H1 (cell line): ENCODE results near the gene TAF8. TPM values are rescaled to one million over a fixed set of nuclear protein-coding genes. Genes with fewer than 3 reads are reported as not detected.

Source experiments
- CTCF ChIA-PET: fragments of 300-600 bp; sonication (Branson Sonifier 250); formaldehyde crosslinking; loops from one replicate; lab custom pipeline; 2021; ENCODE audit not compliant: partially characterized antibody; lab: Charles Lee
- POLR2A ChIA-PET: fragments of 300-600 bp; sonication (Branson Sonifier 250); formaldehyde crosslinking; loops from one replicate; lab custom pipeline; 2021; ENCODE audit warnings: inconsistent platforms; ENCODE audit not compliant: partially characterized antibody; lab: Charles Lee
- DNase-seq, 2 experiments: peaks; one replicate each; pipeline versions ENCODE4 v3.0.0 to v3.0.0-alpha.2; 2010 to 2022; ENCODE audit warnings: low spot score in 2 of 2, low read depth in 1 of 2, mixed read lengths in 1 of 2
- FAIRE-seq: peaks from 2 replicates; lab custom pipeline; 2011; peaks lifted over from hg19 to GRCh38; lab: Jason Lieb, UNC
- H2AFZ ChIP-seq: 2 replicates; pipeline ENCODE4 v1.8.1; 2012; ENCODE audit warnings: low read length, inconsistent platforms
- H2AK5ac ChIP-seq: 2 replicates; pipeline ENCODE4 v1.6.1; 2013; ENCODE audit warnings: low read depth, low read length
- H2BK120ac ChIP-seq: replicated peaks from 2 replicates; pipeline ENCODE3; 2013; ENCODE audit warnings: low read depth, low read length, inconsistent platforms
- H2BK12ac ChIP-seq: 2 replicates; pipeline ENCODE4 v1.6.1; 2013; ENCODE audit warnings: low read depth, low read length
- H2BK15ac ChIP-seq: 2 replicates; pipeline ENCODE4 v1.6.1; 2013; ENCODE audit warnings: low read length
- H2BK20ac ChIP-seq: 2 replicates; pipeline ENCODE4 v1.6.1; 2013; ENCODE audit warnings: low read length
- H2BK5ac ChIP-seq: 2 replicates; pipeline ENCODE4 v1.6.1; 2013; ENCODE audit warnings: low read depth, low read length
- H3K14ac ChIP-seq: 2 replicates; pipeline ENCODE4 v1.6.1; 2013; ENCODE audit warnings: inconsistent platforms; ENCODE audit not compliant: insufficient read length
- H3K18ac ChIP-seq: 2 replicates; pipeline ENCODE4 v1.6.1; 2013; ENCODE audit warnings: low read length; ENCODE audit errors: extremely low read depth
- H3K23ac ChIP-seq: 2 replicates; pipeline ENCODE4 v1.6.1; 2013; ENCODE audit warnings: inconsistent platforms; ENCODE audit not compliant: insufficient read length
- H3K23me2 ChIP-seq: 2 replicates; pipeline ENCODE4 v1.6.1; 2013; ENCODE audit warnings: low read depth, low read length
- H3K27ac ChIP-seq: 2 replicates; pipeline ENCODE4 v1.6.1; 2011; ENCODE audit warnings: low read depth, low read length, inconsistent platforms
- H3K27me3 ChIP-seq, 4 experiments: replicated peaks in 1 of 4; 1 replicate in 1 of 4; 2 replicates in 3 of 4; pipeline versions ENCODE4 v1.6.1 to v1.8.1; 2011 to 2013; ENCODE audit warnings: low read length in 3 of 4, mild to moderate bottlenecking in 3 of 4, inconsistent platforms in 2 of 4, mixed read lengths in 2 of 4, moderate library complexity in 1 of 4; ENCODE audit not compliant: control insufficient read depth in 3 of 4, insufficient read depth in 3 of 4; ENCODE audit errors: extremely low read depth in 1 of 4
- H3K36me3 ChIP-seq, 4 experiments: 2 replicates each; pipeline versions ENCODE4 v1.6.1 to v1.8.1; 2011 to 2013; ENCODE audit warnings: mild to moderate bottlenecking in 4 of 4, low read length in 3 of 4, moderate library complexity in 2 of 4, control low read depth in 1 of 4, inconsistent platforms in 1 of 4; ENCODE audit not compliant: insufficient read depth in 4 of 4, control insufficient read depth in 2 of 4
- H3K4ac ChIP-seq: replicated peaks from 2 replicates; pipeline ENCODE3; 2013; ENCODE audit warnings: low read length, low read depth, mixed read lengths, inconsistent platforms; ENCODE audit not compliant: insufficient read length
- H3K4me1 ChIP-seq, 4 experiments: replicated peaks in 1 of 4; 1 replicate in 1 of 4; 2 replicates in 3 of 4; pipeline versions ENCODE4 v1.6.1 to v1.8.1; 2011 to 2013; ENCODE audit warnings: low read length in 3 of 4, inconsistent platforms in 2 of 4, mixed read lengths in 1 of 4; ENCODE audit not compliant: insufficient read depth in 4 of 4, control insufficient read depth in 3 of 4
- H3K4me2 ChIP-seq, 2 experiments: 2 replicates each; pipeline versions ENCODE4 v1.6.1 to v1.8.1; 2011 to 2013; ENCODE audit warnings: low read depth in 2 of 2, low read length in 2 of 2, control low read depth in 1 of 2, inconsistent platforms in 1 of 2, mild to moderate bottlenecking in 1 of 2; ENCODE audit not compliant: insufficient read depth in 1 of 2
- H3K4me3 ChIP-seq, 4 experiments: fragments of 200-600, 300-600 bp in 1 of 4; sonication (generic), shearing (Covaris generic), sonication (Bioruptor Twin) in 1 of 4; 2 replicates each; pipeline versions ENCODE4 v1.5.1 to v1.8.1; 2011 to 2016; ENCODE audit warnings: low read length in 4 of 4, low read depth in 3 of 4, control low read depth in 2 of 4, inconsistent platforms in 2 of 4, mild to moderate bottlenecking in 2 of 4, mixed read lengths in 1 of 4, moderate library complexity in 1 of 4; ENCODE audit not compliant: insufficient read depth in 2 of 4; ENCODE audit errors: extremely low read depth in 1 of 4
- H3K56ac ChIP-seq: replicated peaks from 2 replicates; pipeline ENCODE3; 2013; ENCODE audit warnings: low read depth, mild to moderate bottlenecking, mixed read lengths, low read length, inconsistent platforms; ENCODE audit not compliant: insufficient read length
- H3K79me1 ChIP-seq: 2 replicates; pipeline ENCODE4 v1.6.1; 2013; ENCODE audit warnings: low read depth, low read length, control low read depth
- H3K79me2 ChIP-seq, 2 experiments: 2 replicates each; pipeline versions ENCODE4 v1.6.1 to v1.8.1; 2012 to 2013; ENCODE audit warnings: low read length in 2 of 2, mild to moderate bottlenecking in 2 of 2, inconsistent platforms in 1 of 2; ENCODE audit not compliant: insufficient read depth in 2 of 2, control insufficient read depth in 1 of 2
- H3K9ac ChIP-seq, 4 experiments: replicated peaks in 1 of 4; 1 replicate in 1 of 4; 2 replicates in 3 of 4; pipeline versions ENCODE4 v1.6.1 to v1.8.1; 2011 to 2013; ENCODE audit warnings: low read depth in 3 of 4, low read length in 3 of 4, control low read depth in 2 of 4, mild to moderate bottlenecking in 2 of 4, moderate library complexity in 2 of 4, inconsistent platforms in 1 of 4; ENCODE audit errors: extremely low read depth in 1 of 4
- H3K9me3 ChIP-seq, 2 experiments: 2 replicates each; pipeline versions ENCODE4 v1.6.1 to v1.8.1; 2012 to 2013; ENCODE audit warnings: mild to moderate bottlenecking in 2 of 2, moderate library complexity in 2 of 2, control low read depth in 1 of 2, inconsistent platforms in 1 of 2, low read depth in 1 of 2, low read length in 1 of 2, mixed read lengths in 1 of 2; ENCODE audit not compliant: insufficient read depth in 2 of 2
- H4K20me1 ChIP-seq, 2 experiments: replicated peaks in 1 of 2; 2 replicates each; pipeline versions ENCODE3 to v1.8.1; 2011 to 2013; ENCODE audit warnings: inconsistent platforms in 2 of 2, low read length in 2 of 2, mild to moderate bottlenecking in 1 of 2; ENCODE audit not compliant: insufficient read depth in 2 of 2, control insufficient read depth in 1 of 2
- H4K5ac ChIP-seq: 2 replicates; pipeline ENCODE4 v1.6.1; 2013; ENCODE audit warnings: low read length, low read depth, mixed read lengths, inconsistent platforms; ENCODE audit not compliant: insufficient read length
- H4K8ac ChIP-seq: 2 replicates; pipeline ENCODE4 v1.8.0; 2013; ENCODE audit warnings: mild to moderate bottlenecking, moderate library complexity, low read length, inconsistent platforms; ENCODE audit not compliant: insufficient read depth; ENCODE audit errors: extremely low read depth
- H4K91ac ChIP-seq: replicated peaks from 2 replicates; pipeline ENCODE3; 2013; ENCODE audit warnings: low read length, mixed read lengths, inconsistent platforms; ENCODE audit not compliant: insufficient read length
- E2F6 ChIP-seq: IDR thresholded peaks from 2 replicates; pipeline ENCODE4 v1.6.1; 2012; ENCODE audit warnings: inconsistent platforms
- RBBP5 ChIP-seq: IDR thresholded peaks from 2 replicates; pipeline ENCODE4 v1.7.1; 2012; ENCODE audit warnings: low read depth, mild to moderate bottlenecking, inconsistent platforms, low read length, moderate library complexity, borderline replicate concordance
- TCF12 ChIP-seq: IDR thresholded peaks from 2 replicates; pipeline ENCODE4 v1.6.1; 2011; ENCODE audit warnings: low read depth, mild to moderate bottlenecking, low read length
- WGBS, 2 experiments: shearing (Covaris generic) in 1 of 2; methylation state at CpG; one replicate each; pipeline versions ENCODE4 v1.1.6 to v1.1.7; 2013 to 2015; ENCODE audit warnings: low lambda C conversion rate in 2 of 2, mixed read lengths in 2 of 2, inconsistent platforms in 1 of 2, low coverage in 1 of 2, missing lambda C conversion rate in 1 of 2; ENCODE audit not compliant: insufficient replicate concordance in 2 of 2, insufficient coverage in 1 of 2, insufficient read length in 1 of 2; ENCODE audit errors: extremely low coverage in 1 of 2, missing lambda C conversion rate in 1 of 2; 5-methylcytosine and 5-hydroxymethylcytosine counted together
- polyA plus RNA-seq, 7 experiments: library from polyadenylated mRNA; depleted of rRNA in 3 of 7; stranded (reverse) in 5 of 7; unstranded in 2 of 7; fragments of >200 nt in 5 of 7; fragments of 200-250 nt in 2 of 7; gene quantifications; 1 replicate in 5 of 7; 2 replicates in 1 of 7; 4 replicates in 1 of 7; pipeline versions ENCODE4 v1.2.1 to v1.2.3, GENCODE V29; 2011 to 2013; ENCODE audit warnings: missing spikeins in 2 of 7, mixed read lengths in 2 of 7
- total RNA-seq: library from RNA; stranded (reverse); fragmentation: NEBNext Ultra II Directional; extraction: Animal tissue kit (Norgen Biotek cat#: 25700); gene quantifications from 2 replicates; pipeline ENCODE4 v1.2.1, GENCODE V29; 2021
- TF ChIP-seq, protein P1 (sequence below): IDR thresholded peaks from 2 replicates; pipeline ENCODE4 v1.6.1; 2012; ENCODE audit warnings: inconsistent platforms

TAF8 gene
- total and polyA plus RNA-seq, 2 of the 8 experiments (the other 6 are each of a cell fraction or from before 2014, with no cell fraction given): 32.2 to 34.0 TPM

GRCh38 chr6:42021847-42022754 is 28.2 kb upstream of the TAF8 start:
- H3K4me3 ChIP-seq: no peak overlapping the region

More at GRCh38 chr6:42021847-42022754, 28.2 kb upstream of the TAF8 start:
- H2AFZ ChIP-seq: 0 out of 2 replicates have a peak overlapping the region, but pooled peaks have one; percentile 26
- DNase-seq (no peak), FAIRE-seq (no peak)
- no peaks in the 10 kb centered on the region for H3K79me1 ChIP-seq
- H2BK120ac ChIP-seq: no peak overlapping the region
- H2BK5ac ChIP-seq: peak overlapping the region; percentile 71
- WGBS, 2 experiments: 88% methylated on average over 12 of the region's 12 CpGs; no CpG with 5 or more reads in 1 of the 2 experiments
- no peak overlapping the region for H2AK5ac ChIP-seq
- no peak overlapping the region for H3K14ac ChIP-seq
- no peak overlapping the region for H3K18ac ChIP-seq
- ChIA-PET CTCF (interaction anchor here (0.6 to 1.3 kb wide), 3 partner anchors 20 to 59 kb away, joined by 3 to 5 read pairs (median 4); no protein-coding TSS in a partner anchor), POLR2A (no interaction called here)
- no peak overlapping the region for H4K8ac ChIP-seq
- no peak overlapping the region for H3K56ac ChIP-seq
- H4K20me1 ChIP-seq: no peaks in the 10 kb centered on the region
- no peak overlapping the region for H3K4me2 ChIP-seq
- H3K9me3 ChIP-seq: no peaks in the 10 kb centered on the region
- H2BK15ac ChIP-seq: no peak overlapping the region
- peak overlapping the region; percentile 39; the same call in 1 of the 2 replicates for H2BK12ac ChIP-seq
- H3K36me3 ChIP-seq: no peaks in the 10 kb centered on the region
- H3K4me1 ChIP-seq: peaks cover 5 to 8% (median 7%) of the 10 kb centered on the region in 4 experiments
- no peak overlapping the region for H4K5ac ChIP-seq
- no peak overlapping the region for H3K4ac ChIP-seq
- H4K91ac ChIP-seq: no peak overlapping the region
- H3K23ac ChIP-seq: no peak overlapping the region
- TF ChIP-seq, protein P1, sequence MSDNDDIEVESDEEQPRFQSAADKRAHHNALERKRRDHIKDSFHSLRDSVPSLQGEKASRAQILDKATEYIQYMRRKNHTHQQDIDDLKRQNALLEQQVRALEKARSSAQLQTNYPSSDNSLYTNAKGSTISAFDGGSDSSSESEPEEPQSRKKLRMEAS: 0 out of 2 replicates have a peak, but pooled peaks have one; percentile 11
- 0 out of 2 replicates have a peak, but pooled peaks have one; percentile 51 for TF ChIP-seq TCF12
- peak; percentile 26; the same call in 1 of the 2 replicates for TF ChIP-seq E2F6
- no peak for TF ChIP-seq RBBP5
- no peaks in the 10 kb centered on the region for H3K79me2 ChIP-seq
- 0 out of 7 replicates have a peak, but pooled peaks cover 0 to 2% (median 0%) of the 10 kb centered on the region in 4 experiments for H3K27me3 ChIP-seq
- no peaks in the 10 kb centered on the region for H3K23me2 ChIP-seq
- H3K9ac ChIP-seq: no peak overlapping the region
- no peak overlapping the region for H3K27ac ChIP-seq
- 0 out of 2 replicates have a peak overlapping the region, but pooled peaks have one; percentile 80 for H2BK20ac ChIP-seq
